MM.1S (cell line): Measurements from ENCODE around the gene ADAMTSL2.

ENCODE experiments used
- DNase-seq: peaks from one replicate; pipeline ENCODE4 v3.0.0-alpha.2; 2015
- H2AFZ ChIP-seq: fragments of 300-600 bp; sonication (generic); 2 replicates; pipeline ENCODE4 v1.6.0; 2016; ENCODE audit warnings: antibody characterized with exemption, low read length
- H3F3A ChIP-seq: fragments of 300-600 bp; sonication (generic); 2 replicates; pipeline ENCODE4 v1.6.1; 2016; ENCODE audit warnings: mild to moderate bottlenecking, antibody characterized with exemption, low read length, moderate library complexity, mixed read lengths; ENCODE audit not compliant: insufficient read depth
- H3K27ac ChIP-seq: fragments of 300-600 bp; sonication (generic); 2 replicates; pipeline ENCODE4 v1.5.1; 2016; ENCODE audit warnings: mild to moderate bottlenecking, low read length
- H3K27me3 ChIP-seq: fragments of 300-600 bp; sonication (generic); replicated peaks from 2 replicates; pipeline ENCODE4 v1.6.0; 2016; ENCODE audit warnings: low read length; ENCODE audit not compliant: insufficient read depth
- H3K36me3 ChIP-seq: fragments of 300-600 bp; sonication (generic); replicated peaks from 2 replicates; pipeline ENCODE4 v1.6.1; 2016; ENCODE audit warnings: mild to moderate bottlenecking, low read length, mixed read lengths; ENCODE audit not compliant: insufficient read depth
- H3K4me1 ChIP-seq: fragments of 300-600 bp; sonication (generic); 2 replicates; pipeline ENCODE4 v1.6.1; 2016; ENCODE audit warnings: low read length, mixed read lengths
- H3K4me2 ChIP-seq: fragments of 300-600 bp; sonication (generic); 2 replicates; pipeline ENCODE4 v1.6.0; 2016; ENCODE audit warnings: low read depth, low read length
- H3K4me3 ChIP-seq: fragments of 300-600 bp; sonication (generic); 2 replicates; pipeline ENCODE4 v1.5.1; 2016; ENCODE audit warnings: low read length, mixed read lengths
- H3K79me2 ChIP-seq: fragments of 300-600 bp; sonication (generic); 2 replicates; pipeline ENCODE4 v1.6.1; 2016; ENCODE audit warnings: mixed run types, low read length, mixed read lengths
- H3K9ac ChIP-seq: fragments of 300-600 bp; sonication (generic); 2 replicates; pipeline ENCODE4 v1.6.1; 2016; ENCODE audit warnings: low read length, mixed read lengths
- H3K9me2 ChIP-seq: fragments of 300-600 bp; sonication (generic); replicated peaks from 2 replicates; pipeline ENCODE4 v1.6.1; 2016; ENCODE audit warnings: mild to moderate bottlenecking, low read length, mixed read lengths; ENCODE audit not compliant: insufficient read depth
- H3K9me3 ChIP-seq: fragments of 300-600 bp; sonication (generic); replicated peaks from 2 replicates; pipeline ENCODE4 v1.6.1; 2016; ENCODE audit warnings: mild to moderate bottlenecking, low read length, mixed read lengths; ENCODE audit not compliant: insufficient read depth
- H4K20me1 ChIP-seq: fragments of 300-600 bp; sonication (generic); 2 replicates; pipeline ENCODE4 v1.6.1; 2016; ENCODE audit warnings: mild to moderate bottlenecking, low read length, moderate library complexity, mixed read lengths; ENCODE audit not compliant: insufficient read depth
- EZH2 ChIP-seq: fragments of 300-600 bp; sonication (generic); optimal IDR thresholded peaks from 2 replicates; pipeline ENCODE3; 2017; ENCODE audit warnings: low read depth, mild to moderate bottlenecking, antibody characterized with exemption, low read length, mixed read lengths
- EZH2phosphoT487 ChIP-seq: fragments of 300-600 bp; sonication (generic); IDR thresholded peaks from 2 replicates; pipeline ENCODE4 v1.6.1; 2018; ENCODE audit warnings: antibody characterized with exemption, low read length
- TF ChIP-seq, protein P1 (sequence below): fragments of 300-600 bp; sonication (generic); IDR thresholded peaks from 2 replicates; pipeline ENCODE4 v1.5.1; 2016; ENCODE audit warnings: antibody characterized with exemption, low read length, mixed read lengths

Gene ADAMTSL2

GRCh38 chr9:133534346-133535291, at the start of gene ADAMTSL2:
Gene ADAMTSL2, plus strand, starts transcription at chr9:133534704. Its CDS starts 2,009 bp downstream, at chr9:133536713.
- Histone ChIP-seq H3K27me3 (peaks cover 98% of the 10 kb centered on the region), H4K20me1 (no peaks in the 10 kb centered on the region), H3K9me2 (no peaks in the 10 kb centered on the region), H3K4me1 (no peaks in the 10 kb centered on the region), H3K36me3 (no peaks in the 10 kb centered on the region), H3K4me3 (no peak within 1 kb of the TSS), H2AFZ (no peak within 1 kb of the TSS), H3K4me2 (no peak within 1 kb of the TSS), H3K9me3 (no peaks in the 10 kb centered on the region), H3K79me2 (no peaks in the 10 kb centered on the region), H3F3A (no peaks in the 10 kb centered on the region), H3K27ac (no peak within 1 kb of the TSS), H3K9ac (no peak within 1 kb of the TSS)
- DNase-seq: no peak
- no peak for TF ChIP-seq EZH2phosphoT487
- TF ChIP-seq, protein P1, sequence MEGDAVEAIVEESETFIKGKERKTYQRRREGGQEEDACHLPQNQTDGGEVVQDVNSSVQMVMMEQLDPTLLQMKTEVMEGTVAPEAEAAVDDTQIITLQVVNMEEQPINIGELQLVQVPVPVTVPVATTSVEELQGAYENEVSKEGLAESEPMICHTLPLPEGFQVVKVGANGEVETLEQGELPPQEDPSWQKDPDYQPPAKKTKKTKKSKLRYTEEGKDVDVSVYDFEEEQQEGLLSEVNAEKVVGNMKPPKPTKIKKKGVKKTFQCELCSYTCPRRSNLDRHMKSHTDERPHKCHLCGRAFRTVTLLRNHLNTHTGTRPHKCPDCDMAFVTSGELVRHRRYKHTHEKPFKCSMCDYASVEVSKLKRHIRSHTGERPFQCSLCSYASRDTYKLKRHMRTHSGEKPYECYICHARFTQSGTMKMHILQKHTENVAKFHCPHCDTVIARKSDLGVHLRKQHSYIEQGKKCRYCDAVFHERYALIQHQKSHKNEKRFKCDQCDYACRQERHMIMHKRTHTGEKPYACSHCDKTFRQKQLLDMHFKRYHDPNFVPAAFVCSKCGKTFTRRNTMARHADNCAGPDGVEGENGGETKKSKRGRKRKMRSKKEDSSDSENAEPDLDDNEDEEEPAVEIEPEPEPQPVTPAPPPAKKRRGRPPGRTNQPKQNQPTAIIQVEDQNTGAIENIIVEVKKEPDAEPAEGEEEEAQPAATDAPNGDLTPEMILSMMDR: no peak
- no peak for TF ChIP-seq EZH2

DNA sequence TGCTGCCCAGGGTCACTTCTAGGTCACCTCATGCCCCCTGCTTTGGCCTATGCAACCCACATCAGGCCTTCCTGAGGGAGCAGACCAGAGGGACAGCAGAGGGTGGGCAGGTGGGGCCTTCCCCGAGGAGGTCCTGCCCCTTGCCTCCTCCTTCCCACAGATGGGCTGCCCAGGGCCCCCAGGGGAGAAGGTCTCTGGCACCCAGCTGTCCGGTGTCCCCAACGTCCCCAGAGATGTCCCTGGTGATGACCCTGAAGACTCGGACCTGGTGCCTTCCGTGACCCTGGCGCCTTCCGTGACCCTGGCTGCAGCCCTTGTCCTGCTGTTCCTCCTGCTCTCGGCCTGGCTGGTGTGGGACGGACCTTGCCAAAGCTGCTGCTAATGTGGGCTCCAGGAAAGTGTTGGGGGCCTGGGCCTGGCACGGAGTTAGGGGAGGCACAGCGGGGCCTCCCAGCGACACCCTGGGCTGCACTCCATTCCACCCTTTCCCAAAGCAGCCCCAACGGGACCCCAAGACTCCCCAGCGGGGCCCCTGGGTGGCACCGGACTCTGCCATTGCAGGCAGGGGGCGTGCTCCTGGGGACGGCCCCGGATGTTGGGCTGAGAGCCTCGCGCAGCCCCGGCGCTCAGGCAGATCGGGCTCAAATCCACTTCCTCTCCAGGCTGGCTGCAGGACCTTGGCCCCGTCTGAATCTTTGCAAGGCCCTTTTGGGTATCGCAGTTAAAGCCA, 48.8 kb upstream of the ADAMTSL2 start:
- Histone ChIP-seq H3K27ac (no peak overlapping the region), H3K9ac (no peak overlapping the region), H4K20me1 (no peaks in the 10 kb centered on the region), H2AFZ (peak overlapping the region; percentile 69), H3F3A (no peaks in the 10 kb centered on the region), H3K4me1 (no peaks in the 10 kb centered on the region), H3K4me2 (peak overlapping the region; percentile 69), H3K36me3 (no peaks in the 10 kb centered on the region), H3K4me3 (peak overlapping the region; percentile 8; the same call in 1 of the 2 replicates), H3K9me2 (no peaks in the 10 kb centered on the region), H3K27me3 (peaks cover 84% of the 10 kb centered on the region), H3K79me2 (no peaks in the 10 kb centered on the region), H3K9me3 (no peaks in the 10 kb centered on the region)
- TF ChIP-seq, protein P1: no peak
- no peak for TF ChIP-seq EZH2
- TF ChIP-seq EZH2phosphoT487: no peak
- peak; percentile 9 for DNase-seq

- Histone ChIP-seq H3K79me2 (no peaks in the 10 kb centered on the region), H3K9me2 (no peaks in the 10 kb centered on the region), H3K9ac (no peak overlapping the region), H3K4me3 (no peak overlapping the region), H3K4me1 (no peaks in the 10 kb centered on the region), H3K4me2 (no peak overlapping the region), H4K20me1 (no peaks in the 10 kb centered on the region), H3K36me3 (no peaks in the 10 kb centered on the region), H3K27me3 (peaks cover 87% of the 10 kb centered on the region), H3F3A (no peaks in the 10 kb centered on the region), H3K27ac (no peak overlapping the region), H2AFZ (no peak overlapping the region), H3K9me3 (no peaks in the 10 kb centered on the region)
- DNase-seq: no peak
- no peak for TF ChIP-seq EZH2phosphoT487
Observed at GRCh38 chr9:133487331-133487725, 47.2 kb upstream of the ADAMTSL2 start.
